ENCODE measurements around the gene SLC17A4.

DNA sequence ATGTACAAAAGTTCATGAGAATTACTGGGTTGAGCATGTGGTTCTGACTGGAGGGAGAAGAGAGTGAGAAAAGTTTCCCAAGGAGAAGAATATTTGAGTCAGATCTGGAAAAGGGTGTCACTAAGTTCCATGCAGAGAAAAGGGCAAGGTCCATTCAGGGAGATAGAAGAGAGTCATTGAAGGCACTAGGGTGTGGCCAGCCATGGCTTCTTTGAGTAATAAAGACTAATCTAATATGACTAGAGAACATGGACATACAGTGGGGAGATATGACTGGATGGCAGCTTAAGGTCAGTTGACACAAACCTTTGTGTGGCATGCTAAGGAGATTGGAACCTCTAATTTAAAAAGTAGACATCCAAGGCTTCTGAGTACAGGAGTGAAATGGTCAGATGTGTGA is 10.7 kb upstream of the SLC17A4 start:
- no peak for TF ChIP-seq ZNF766 (CRISPR knock-in tag; IDR thresholded peaks at IDR 0.05; ENCODE audit: borderline replicate concordance)
- TF ChIP-seq, protein P1, sequence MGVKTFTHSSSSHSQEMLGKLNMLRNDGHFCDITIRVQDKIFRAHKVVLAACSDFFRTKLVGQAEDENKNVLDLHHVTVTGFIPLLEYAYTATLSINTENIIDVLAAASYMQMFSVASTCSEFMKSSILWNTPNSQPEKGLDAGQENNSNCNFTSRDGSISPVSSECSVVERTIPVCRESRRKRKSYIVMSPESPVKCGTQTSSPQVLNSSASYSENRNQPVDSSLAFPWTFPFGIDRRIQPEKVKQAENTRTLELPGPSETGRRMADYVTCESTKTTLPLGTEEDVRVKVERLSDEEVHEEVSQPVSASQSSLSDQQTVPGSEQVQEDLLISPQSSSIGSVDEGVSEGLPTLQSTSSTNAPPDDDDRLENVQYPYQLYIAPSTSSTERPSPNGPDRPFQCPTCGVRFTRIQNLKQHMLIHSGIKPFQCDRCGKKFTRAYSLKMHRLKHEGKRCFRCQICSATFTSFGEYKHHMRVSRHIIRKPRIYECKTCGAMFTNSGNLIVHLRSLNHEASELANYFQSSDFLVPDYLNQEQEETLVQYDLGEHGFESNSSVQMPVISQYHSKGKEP (CRISPR knock-in tag; IDR thresholded peaks at IDR 0.05) = no peak

Measured in HepG2 (cell line).